HG02610 (cell line): ENCODE results near the gene RAET1E.
"Not testable (repeated sequence)": the region's sequence is repeated elsewhere in the genome, so short reads cannot be mapped to it uniquely, and the experiment has no call there.

Experiments
- ATAC-seq: cut with Tn5 transposase; IDR thresholded peaks from one replicate; pipeline ENCODE4 v1.9.1; 2021; ENCODE audit warnings: mild to moderate bottlenecking, moderate library complexity; ENCODE audit not compliant: unreplicated experiment

RAET1E gene

DNA sequence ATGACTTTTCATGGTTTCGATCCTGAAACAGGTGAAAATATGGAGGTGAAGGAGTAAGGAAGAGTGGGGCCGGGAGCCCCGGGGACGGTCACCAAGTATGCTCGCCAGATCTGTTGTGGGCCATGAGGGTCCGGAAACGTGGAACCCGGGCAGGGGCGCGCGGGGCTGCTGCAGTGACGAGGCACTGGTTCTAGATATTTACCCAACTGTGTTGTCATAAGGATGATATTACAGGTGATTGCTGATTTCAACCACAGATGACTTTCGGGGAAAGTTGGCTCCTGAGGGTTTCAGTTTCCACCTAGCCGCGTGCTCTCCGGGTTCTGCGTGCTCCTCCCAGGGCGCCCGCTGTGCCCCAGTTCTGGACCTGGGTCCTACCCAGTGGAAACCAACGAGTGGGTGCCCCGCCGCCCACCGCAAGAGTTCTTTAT lies 12.8 kb upstream of the RAET1E start:
- no peak for ATAC-seq

DNA sequence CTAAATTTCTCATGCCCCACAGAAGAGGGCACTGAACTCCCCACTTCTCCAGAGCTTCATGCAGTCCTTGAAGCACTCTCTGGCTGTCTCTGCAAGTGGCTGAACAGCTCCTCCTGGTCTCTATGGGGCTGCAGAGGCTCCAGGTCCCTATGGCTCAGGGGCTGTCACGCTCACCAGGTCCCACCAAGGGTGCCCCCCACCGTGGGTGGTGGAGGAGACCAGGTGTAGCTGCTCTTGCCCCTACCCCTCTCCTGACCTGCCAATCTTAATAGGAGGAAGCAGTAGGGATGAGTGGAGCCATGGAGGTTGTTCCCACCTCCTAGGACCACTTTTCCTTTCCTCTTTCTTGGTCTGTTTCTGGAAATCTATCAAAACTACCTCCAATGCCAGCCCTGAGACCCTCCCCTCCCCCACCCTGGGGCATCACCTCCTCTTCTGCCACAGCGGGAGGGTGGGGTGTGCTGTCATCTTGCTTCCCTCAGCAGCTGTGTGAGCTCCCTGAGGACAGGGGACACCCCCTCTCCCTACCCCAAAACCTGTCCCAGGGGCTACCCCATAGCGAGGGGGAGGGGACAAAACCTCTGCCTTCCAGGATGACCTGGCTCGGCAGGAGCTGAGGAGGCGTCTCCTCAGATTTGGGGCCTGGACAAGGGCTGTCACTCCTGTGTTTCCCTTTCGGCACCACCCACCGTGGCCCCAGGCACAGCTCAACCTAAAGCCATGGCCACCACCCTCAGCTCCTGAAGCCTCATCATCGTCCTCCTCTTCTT lies 12.0 kb upstream of the RAET1E start:
- no peak for ATAC-seq

DNA sequence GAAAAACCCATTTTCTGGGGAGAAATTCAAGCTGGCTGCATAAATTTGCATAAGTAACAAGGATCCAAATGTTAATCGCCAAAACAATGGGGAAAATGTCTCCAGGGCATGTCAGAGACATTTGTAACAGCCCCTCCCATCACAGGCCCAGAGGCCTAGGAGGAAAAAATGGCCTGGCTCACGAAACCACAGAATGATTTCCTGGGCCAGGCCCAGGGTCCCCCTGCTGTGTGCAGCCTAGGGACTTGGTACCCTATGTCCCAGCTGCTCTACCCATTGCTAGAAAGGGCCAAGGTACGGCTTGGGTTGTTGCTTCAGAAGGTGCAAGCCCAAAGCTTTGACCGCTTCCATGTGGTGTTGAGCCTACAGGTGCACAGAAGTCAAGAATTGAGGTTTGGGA lies 10.6 kb upstream of the RAET1E start:
- ATAC-seq = not testable (repeated sequence)

DNA sequence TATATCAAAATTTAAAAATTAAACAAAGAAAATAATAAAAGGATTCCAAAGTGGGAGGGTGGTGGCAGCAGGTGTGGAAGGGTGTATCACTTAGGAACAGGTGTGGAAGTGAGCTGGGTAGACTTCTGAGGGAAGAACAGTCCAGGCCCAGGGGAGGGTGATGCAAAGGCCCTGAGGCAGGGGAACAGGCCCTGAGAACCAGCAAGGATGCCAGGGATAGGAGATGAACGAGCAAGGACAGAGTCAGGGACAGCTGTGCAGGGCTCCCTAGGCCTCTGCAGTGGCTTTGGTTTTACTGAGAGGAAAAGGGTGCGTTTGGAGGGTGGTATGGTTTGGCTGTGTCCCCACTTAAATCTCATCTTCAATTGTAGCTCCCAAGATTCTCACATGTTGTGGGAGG lies 9.4 kb upstream of the RAET1E start:
- no peak for ATAC-seq

DNA sequence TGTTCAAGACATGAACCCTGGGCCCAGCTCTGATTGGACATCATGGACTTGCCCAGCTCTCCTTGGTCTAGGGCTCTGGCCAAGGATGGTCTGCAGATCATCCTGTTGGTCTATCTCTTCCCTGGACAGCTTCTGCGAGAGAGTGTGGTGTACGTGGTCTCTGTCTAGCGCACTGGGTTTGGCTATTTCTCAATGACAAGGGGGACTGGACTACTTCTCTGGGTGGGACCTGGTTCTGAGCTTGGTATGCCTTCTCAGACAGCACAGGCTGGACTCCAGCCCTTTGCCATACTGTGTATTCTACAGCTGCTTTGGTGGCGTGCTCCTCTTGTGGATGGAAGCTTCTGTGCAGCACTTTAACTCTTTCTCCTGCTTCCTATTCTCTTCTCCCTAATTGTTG lies 8.5 kb upstream of the RAET1E start:
- no peak for ATAC-seq

DNA sequence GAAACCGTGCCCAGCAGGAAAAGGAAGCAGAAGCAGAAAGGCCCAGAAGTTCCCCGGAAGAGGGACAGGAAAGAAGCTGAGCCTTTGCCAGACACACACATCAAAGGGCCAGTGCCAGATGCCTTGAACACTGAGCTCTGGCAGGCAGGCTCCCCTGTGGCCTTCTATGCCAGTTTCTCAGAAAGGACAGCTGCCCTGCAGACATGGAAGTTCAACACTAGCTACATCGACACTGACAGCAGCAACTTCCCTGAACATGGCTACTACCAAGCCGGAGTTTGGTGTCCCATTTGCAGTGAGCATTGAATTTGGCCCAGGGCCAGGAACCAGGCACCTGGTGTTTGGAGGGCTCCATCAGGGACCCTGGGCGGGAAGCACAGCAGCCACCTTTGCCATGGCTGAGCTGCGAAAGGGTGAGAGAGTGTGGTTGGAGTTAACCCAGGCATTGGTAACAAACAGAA lies 8.0 kb upstream of the RAET1E start:
- ATAC-seq = no peak

DNA sequence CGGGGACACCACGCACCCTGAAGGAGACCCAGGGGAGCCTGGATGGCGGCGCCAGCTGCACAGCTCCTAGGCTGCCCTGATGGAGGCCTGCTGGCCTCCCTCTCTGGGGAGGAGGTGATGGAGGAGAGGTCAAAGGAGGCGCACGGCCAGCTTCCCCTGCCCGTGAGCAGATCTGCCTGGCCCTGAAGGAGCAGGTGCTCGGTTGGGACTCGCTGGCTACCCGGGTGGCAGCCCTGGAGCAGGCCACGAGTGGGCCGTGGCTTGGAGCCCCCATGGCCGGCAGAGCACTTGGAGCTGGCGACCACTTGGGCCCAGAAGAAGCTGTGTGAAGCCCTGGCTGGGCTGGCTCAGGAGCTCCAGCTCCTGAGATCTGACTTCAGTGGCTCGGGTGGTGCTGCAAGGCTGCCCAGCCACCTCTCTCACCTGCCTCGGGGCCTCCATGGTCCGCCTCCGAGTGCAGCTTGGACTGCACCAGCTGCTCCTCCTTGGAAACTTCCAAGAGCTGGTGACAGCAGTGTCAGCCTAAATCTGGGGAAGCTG lies 7.5 kb upstream of the RAET1E start:
- ATAC-seq = no peak

DNA sequence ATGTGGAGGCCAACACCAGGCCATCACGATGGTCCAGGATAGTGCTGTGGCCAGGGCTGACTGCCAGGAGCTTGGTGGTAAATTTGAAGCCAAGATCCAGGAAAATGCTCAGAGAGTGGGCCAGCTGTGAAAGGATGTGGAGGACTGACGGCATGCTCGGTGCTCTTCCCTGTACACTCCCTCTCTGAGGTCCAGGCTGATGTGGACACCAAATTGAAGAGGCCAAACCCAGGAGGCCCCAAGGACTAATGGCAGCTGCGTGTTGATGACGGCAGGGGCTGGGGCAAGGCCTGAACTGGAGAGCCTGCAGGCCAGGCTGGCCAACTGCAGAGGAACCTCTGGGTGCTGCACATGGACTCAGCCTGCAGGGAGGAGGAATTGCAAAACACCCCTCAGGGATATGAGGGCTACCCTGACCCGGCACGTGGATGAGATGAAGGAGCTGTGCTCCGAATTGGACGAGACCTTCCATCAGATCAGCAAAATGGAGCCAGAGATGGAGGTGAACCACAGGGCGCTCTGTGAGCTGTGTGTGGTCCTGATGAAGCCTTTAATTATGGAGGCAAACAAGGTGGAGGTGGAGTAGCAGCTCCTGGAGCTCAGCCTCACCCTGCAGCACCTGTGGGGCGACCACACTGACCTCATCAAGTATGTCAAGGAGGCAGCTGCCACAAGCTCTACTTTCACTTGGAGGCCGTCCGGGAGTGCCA lies 6.9 kb upstream of the RAET1E start:
- ATAC-seq = no peak

DNA sequence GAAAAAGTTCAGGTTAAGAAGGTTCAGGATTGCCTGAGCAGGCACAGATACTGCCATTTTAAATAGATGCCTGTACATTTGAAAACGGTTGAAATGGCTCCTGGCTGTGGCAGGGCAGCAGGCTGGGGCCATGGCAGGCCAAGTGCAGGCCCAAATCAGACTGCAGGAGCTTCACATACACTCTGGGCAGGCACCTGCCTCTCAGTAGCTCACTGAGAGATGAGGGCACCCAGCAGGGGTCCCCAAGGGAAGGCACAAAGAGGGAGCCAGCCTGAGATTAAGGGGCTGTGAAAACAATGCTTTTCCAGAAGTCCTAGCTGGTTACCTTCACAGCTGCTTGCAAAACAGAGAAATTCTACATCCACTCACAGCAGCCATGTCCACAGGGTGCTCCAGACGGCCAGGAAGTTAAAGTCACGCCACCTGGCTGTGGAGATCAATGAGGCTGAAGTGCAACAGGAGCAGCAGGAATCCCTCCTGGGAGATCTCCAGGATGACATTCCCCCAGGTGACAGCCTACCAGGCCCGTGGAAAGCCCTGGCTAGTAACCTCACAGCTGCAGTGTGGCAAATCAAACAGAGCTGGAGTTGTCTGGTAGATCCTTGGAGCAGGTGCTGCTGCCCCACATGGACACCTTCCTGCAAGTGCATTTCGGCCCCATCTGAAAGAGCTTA lies 6.2 kb upstream of the RAET1E start:
- no peak for ATAC-seq

DNA sequence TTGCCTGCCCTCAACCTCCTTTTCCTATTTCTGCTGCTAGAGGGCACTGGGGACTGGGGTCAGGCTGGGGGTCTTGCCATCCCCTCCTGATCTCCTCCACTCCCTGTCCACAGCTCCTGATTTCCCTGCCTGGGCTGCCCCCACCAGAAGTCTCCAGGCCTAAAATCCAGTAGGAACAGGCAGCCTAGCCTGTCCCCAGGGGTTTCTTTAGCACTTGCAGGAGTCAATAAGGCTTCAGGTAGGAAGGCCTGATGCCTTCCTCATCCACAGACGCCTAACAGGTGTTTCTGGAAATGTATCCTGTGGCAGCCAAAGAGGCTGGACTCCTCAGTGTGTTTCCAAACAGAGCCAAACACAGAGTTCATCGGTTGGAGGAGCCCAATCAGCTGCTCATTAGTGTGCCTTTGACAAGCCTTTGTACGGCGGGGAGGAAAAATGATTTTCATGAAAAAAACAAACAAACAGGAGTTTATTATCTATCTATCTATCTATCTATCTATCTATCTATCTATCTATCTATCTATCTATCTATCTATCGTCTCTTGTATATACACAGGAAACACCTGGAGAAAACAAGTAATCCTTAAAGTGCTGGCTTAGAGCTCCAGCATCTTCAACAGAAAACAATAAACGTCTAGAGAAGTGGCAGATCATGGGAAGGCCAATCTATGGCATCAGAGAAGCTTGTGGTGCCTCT lies 3.7 kb upstream of the RAET1E start:
- no peak for ATAC-seq

DNA sequence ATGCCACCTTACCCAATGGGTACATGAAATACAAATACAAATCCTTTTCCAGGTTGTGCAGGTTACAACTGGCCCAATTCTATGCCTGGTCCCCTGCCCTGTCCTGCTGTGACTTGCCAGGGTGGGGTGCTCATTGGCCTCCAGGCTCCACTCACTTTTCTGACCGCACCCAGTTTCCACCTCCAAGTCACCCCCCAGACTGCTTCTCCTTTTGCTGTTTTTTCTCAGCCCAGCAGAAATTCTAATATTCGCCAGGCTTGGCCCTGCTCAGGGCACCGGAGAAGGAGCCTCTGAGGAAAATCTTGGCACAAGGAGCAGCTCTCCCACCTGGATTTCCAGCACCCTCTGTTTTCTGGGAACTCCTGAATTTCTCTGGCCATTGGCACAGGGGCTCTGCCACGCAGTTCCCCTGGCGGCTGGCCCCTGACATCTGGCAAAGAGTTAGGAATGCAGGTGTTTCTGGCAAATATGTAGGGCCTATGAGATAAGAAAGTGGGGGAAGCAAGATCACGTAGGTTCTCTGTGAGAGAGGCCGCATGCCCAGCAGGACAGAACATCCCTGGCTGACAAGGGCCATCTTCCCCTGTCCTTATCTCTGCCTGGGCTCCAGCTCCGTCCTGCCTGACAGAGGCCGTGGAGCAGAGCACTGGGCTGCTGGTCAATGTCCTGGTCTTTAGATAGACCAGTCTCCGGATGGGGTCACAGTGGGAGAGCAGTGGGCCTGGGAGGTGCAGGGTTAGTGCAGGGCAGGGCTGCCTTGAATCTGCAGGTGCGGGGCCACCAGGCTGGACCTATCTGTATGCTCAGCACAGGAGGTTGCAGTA lies 2.9 kb upstream of the RAET1E start:
- ATAC-seq = no peak

DNA sequence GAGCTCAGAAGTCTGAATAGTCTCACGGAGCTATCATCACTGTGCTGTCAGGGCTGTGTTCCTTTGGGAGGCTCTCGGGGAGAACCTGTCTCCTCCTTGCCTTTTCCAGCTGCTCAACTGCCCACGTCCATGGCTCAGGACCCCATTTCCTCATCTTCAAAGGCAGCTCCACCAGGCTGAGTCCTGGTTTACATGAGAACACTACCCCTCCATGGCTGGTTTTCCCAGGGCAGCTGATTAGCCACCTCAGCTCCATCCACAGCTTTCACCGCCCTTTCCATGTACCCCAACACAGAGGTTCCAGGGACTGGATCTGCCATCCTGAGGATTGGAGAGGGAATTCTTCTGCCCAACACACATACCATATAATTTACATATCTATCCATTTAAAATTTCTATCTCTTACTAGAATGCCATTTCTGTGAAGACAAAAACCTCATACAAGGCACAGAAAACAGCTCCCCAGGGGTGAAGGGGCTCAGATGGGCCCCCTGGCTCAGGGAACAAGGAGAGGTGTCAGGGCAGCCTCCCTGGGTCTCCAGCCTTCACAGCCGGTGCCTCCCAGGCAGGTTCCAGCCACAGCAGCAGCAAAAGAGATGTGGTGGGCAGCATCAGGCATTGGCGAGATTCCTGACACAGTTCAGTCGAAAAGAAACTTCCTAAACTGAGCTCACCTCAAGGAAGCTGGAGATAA lies 2.2 kb upstream of the RAET1E start:
- ATAC-seq = no peak

DNA sequence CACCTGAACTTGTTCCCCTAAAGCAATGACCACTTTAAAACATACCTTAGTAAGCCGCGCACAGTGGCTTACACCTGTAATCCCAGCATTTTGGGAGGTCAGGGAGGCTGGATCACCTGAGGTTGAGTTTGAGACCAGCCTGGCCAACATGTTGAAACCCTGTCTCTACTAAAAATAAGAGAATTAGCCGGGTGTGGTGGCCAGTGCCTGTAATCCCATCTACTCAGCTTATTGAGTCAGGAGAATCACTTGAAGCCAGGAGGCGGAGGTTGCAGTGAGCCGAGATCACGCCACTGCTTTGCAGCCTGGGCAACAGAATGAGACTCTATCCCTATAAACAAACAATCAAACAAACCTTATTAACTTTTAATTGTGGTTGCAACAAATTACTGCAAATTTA lies 1.6 kb upstream of the RAET1E start:
- ATAC-seq = no peak

DNA sequence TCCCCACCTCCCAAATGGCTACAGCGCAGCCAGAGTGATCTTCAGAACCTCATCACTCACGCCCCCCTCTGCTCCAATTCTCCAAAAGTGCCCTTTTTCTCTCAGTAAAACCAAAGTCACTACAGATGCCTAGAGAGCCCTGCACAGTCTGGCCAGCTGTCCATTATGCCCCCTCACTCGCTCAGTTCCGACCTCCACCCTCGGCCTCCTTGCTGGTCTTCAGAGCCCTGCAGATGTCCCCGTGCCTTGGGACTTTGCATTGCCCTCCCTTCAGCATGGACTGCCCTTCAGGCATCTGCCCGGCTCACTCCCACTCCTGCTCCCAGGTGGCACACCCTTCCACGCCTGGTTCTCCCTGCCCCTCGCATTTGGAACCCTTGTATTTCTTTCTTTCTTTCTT lies 1.1 kb upstream of the RAET1E start:
- no peak for ATAC-seq

DNA sequence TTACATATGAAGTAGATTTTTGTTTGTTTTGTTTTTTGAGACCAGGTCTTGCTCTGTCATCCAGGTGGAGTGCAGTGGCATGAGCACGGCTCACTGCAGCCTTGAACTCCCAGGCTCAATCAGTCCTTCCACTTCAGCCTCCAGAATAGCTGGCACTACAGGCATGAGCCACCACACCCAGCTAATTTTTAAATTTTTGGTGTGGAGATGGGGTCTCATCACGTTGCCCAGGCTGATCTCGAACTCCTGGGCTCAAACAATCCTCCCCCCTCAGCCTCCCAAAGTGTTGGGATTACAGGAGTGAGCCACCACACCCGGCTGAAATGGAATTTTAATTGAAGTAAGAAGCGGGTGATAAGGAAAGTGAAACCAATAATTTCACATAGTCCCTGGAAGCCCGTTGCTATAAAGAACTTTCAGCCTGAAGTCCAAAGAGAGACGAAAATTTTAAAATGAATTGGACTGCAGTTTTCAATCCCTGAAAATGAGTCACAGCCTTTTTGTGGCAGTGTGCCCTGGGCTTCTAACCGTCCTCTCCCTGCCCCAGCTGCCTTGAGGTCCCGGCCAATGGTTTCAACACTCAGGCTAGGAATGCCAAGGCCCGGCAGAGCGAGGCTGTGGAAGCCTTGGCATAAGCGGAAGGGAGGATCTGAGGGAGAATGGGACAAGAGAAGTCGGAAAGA lies 757 bp downstream of the RAET1E start:
- no peak for ATAC-seq

DNA sequence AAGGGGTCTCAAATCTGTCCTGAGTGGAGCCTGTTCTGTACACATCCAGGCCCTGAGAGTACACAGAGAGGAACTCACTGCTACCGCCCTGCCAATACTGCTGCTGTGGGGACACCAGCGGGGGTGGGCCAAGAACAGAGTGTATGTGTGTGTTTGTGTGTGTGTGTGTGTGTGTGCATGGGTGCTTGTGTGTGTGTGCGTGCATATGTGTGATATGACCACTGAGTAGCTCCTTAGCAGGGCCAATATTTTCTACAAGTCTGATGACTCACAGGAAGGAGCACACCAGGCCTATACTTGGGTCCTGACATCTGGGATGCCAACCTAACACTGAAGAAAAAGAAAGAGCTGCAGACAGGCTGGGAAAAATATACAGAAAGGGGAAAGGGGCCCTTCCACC lies 1.4 kb downstream of the RAET1E start:
- no peak for ATAC-seq

DNA sequence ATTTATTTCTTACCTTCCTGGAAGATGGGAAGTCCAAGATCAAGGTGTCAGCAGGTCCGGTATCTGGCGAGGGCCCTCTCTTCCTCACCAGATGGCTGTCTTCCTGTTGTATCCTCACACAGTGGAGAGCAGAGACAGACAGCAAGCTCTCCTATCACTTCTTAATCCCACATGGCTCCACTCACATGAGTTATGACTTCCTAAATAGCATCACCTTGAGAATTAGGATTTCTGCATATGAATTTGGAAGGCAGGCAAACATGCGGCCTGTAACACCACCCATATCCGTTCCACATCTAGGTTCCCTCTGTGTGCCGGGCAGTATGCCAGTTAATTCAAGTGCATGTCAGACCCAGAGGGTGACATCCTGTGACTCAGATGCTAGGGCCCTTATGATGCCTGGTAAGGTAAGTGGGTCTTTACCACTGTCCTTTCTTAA lies 2.1 kb downstream of the RAET1E start:
- ATAC-seq = no peak

DNA sequence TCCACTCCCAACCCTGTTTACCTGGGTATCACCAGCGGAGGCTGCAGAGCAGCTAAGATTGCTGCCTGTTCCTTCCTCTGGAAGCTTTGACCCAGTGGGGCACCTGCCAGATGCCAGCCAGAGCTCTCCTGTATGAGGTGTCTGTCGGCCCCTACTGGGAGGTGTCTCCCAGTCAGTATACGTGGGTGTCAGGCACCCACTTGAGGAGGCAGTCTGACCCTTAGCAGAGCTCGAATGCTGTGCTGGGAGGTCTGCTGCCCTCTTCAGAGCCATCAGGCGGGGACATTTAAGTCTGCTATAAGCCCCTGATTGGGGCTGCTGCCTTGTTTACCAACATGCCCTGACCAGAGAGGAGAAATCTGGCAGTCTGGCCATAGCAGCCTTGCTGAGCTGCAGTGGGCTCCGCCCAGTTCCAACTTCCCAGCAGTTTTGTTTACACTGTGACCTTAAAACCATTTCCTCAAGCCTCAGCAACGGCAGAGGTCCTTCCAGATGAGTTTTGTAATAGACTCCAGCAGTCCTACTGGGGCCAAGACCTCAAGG lies 2.8 kb downstream of the RAET1E start:
- ATAC-seq = no peak

DNA sequence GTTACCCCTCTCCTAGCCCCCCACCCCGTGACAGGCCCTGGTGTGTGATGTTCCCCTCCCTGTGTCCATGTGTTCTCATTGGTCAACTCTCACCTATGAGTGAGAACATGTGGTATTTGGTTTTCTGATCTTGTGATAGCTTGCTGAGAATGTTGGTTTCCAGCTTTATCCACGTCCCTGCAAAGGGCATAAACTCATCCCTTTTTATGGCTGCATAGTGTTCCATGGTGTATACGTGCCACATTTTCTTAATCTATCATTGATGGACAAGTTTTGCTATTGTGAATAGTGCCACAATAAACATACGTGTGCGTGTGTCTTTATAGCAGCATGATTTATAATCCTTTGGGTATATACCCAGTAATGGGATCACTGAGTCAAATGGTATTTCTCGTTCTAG lies 6.0 kb downstream of the RAET1E start:
- ATAC-seq = not testable (repeated sequence)
